Calu3 (cell line): ENCODE results near the gene COX10. TPM values are rescaled to one million over a fixed set of nuclear protein-coding genes. Genes with fewer than 3 reads are reported as not detected.
A peak's percentile ranks its signal among the peaks of the same experiment; 100 is the strongest.

Experiments
- BruUV-seq: library from RNA; stranded (reverse); fragments of 400-500 nt; replicated peaks from 2 replicates; lab custom pipeline; 2021; lab: Mats Ljungman, UMichigan
- CTCF ChIA-PET: fragments of 300-600 bp; sonication (Branson Sonifier 250); formaldehyde crosslinking; loops from one replicate; lab custom pipeline; 2022; ENCODE audit warnings: antibody characterized with exemption; lab: Charles Lee
- DNase-seq: peaks from one replicate; pipeline ENCODE4 v3.0.0; 2022
- H3K27ac Mint-ChIP-seq: one replicate; pipeline ENCODE4 v1.8.0; 2022; ENCODE audit warnings: mixed read lengths; ENCODE audit not compliant: unreplicated experiment
- H3K27me3 Mint-ChIP-seq: one replicate; pipeline ENCODE4 v1.8.0; 2022; ENCODE audit warnings: mixed read lengths; ENCODE audit not compliant: unreplicated experiment
- H3K36me3 Mint-ChIP-seq: one replicate; pipeline ENCODE4 v1.8.0; 2022; ENCODE audit warnings: mild to moderate bottlenecking, moderate library complexity, mixed read lengths; ENCODE audit not compliant: insufficient read depth, unreplicated experiment
- H3K4me1 Mint-ChIP-seq: one replicate; pipeline ENCODE4 v1.8.0; 2022; ENCODE audit warnings: mild to moderate bottlenecking, low read depth, mixed read lengths; ENCODE audit not compliant: unreplicated experiment
- H3K4me3 Mint-ChIP-seq: one replicate; pipeline ENCODE4 v1.8.0; 2022; ENCODE audit warnings: mild to moderate bottlenecking, low read depth, moderate library complexity, mixed read lengths; ENCODE audit not compliant: unreplicated experiment
- H3K9me3 Mint-ChIP-seq: one replicate; pipeline ENCODE4 v1.8.0; 2022; ENCODE audit warnings: low read depth, mixed read lengths; ENCODE audit not compliant: unreplicated experiment
- intact Hi-C: fragments of 100-400 bp; cut with micrococcal nuclease; formaldehyde crosslinking; loops from one replicate; pipeline ENCODE4 v1.10.0; 2022; ENCODE audit not compliant: unreplicated experiment
- total RNA-seq: library from RNA; stranded (reverse); gene quantifications from 2 replicates; pipeline ENCODE4 v1.2.3, GENCODE V29; 2022
- TF ChIP-seq, protein P1 (sequence below): fragments of 200-600 bp; IDR thresholded peaks from one replicate; pipeline ENCODE4 v1.8.0; 2022; ENCODE audit warnings: antibody characterized with exemption; ENCODE audit not compliant: unreplicated experiment

The COX10 gene
- total RNA-seq, 1 experiment from 2014 or later, result 17.2 TPM

DNA sequence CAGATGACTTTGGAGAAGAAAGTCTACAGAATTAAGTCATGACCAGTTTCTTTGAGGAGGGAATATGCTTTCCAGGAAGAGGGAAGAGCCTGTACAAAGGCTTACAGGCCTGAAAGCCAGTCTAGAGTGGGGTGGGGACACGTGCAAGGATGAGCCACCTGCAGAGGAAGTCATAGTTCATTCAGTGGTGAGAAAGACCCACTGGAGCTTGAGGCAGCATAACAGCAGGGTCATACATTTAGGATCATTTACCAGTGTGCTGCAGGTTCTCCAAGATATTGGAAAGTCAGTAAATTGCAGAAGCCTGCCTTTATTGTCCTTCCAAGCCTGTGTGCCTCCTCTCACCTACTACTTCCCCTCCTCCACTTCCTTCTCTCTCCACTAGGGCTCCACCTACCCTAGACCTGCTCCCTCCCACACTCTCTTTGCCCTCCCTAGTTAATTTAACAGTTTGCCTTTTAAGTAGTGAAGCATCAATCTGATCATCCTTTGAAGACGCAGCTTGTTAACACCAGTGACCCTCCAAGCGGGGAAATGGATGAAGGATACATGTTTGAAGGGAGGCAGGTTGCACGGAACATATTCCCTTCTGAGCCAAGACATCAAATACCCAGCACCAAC, 127.2 kb downstream of the COX10 start:
- BruUV-seq, result no TSS peak
- intact Hi-C loops, result no loop called here
- TF ChIP-seq, protein P1, sequence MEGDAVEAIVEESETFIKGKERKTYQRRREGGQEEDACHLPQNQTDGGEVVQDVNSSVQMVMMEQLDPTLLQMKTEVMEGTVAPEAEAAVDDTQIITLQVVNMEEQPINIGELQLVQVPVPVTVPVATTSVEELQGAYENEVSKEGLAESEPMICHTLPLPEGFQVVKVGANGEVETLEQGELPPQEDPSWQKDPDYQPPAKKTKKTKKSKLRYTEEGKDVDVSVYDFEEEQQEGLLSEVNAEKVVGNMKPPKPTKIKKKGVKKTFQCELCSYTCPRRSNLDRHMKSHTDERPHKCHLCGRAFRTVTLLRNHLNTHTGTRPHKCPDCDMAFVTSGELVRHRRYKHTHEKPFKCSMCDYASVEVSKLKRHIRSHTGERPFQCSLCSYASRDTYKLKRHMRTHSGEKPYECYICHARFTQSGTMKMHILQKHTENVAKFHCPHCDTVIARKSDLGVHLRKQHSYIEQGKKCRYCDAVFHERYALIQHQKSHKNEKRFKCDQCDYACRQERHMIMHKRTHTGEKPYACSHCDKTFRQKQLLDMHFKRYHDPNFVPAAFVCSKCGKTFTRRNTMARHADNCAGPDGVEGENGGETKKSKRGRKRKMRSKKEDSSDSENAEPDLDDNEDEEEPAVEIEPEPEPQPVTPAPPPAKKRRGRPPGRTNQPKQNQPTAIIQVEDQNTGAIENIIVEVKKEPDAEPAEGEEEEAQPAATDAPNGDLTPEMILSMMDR, result peak; percentile 31
- CTCF ChIA-PET, result no interaction called here
- peaks cover 5% of the 10 kb centered on the region for H3K36me3 Mint-ChIP-seq
- H3K27me3 Mint-ChIP-seq, result no peaks in the 10 kb centered on the region
- H3K4me1 Mint-ChIP-seq, result peaks cover 10% of the 10 kb centered on the region
- DNase-seq, result no peak
- H3K4me3 Mint-ChIP-seq, result no peak overlapping the region
- H3K27ac Mint-ChIP-seq, result peak overlapping the region; percentile 9
- H3K9me3 Mint-ChIP-seq, result no peaks in the 10 kb centered on the region

DNA sequence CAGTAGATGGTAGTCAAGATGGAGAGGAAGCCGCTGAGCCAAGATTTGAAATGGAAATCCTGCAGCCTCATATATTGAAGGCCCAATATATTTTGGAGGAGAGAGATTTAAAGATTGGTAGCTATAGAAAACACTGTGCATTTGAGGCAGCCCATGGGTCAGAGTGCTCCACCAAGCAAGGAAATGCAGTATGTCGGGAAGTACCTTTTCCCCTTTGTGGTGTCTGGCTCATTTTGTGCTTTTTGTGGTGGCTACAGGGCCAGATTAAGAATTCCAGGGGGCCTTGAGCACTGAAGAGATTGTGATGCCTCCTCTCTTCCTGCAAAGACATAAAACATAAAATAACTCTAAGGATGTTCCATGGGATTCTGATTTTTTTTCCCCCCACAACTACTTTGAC, 127.8 kb downstream of the COX10 start:
- H3K27me3 Mint-ChIP-seq, result no peaks in the 10 kb centered on the region
- H3K4me1 Mint-ChIP-seq, result peaks cover 16% of the 10 kb centered on the region
- CTCF ChIA-PET, result no interaction called here
- H3K9me3 Mint-ChIP-seq, result no peaks in the 10 kb centered on the region
- DNase-seq, result no peak
- intact Hi-C loops, result no loop called here
- no peak overlapping the region for H3K27ac Mint-ChIP-seq
- no TSS peak for BruUV-seq
- peaks cover 5% of the 10 kb centered on the region for H3K36me3 Mint-ChIP-seq
- TF ChIP-seq, protein P1, result no peak
- H3K4me3 Mint-ChIP-seq, result no peak overlapping the region

DNA sequence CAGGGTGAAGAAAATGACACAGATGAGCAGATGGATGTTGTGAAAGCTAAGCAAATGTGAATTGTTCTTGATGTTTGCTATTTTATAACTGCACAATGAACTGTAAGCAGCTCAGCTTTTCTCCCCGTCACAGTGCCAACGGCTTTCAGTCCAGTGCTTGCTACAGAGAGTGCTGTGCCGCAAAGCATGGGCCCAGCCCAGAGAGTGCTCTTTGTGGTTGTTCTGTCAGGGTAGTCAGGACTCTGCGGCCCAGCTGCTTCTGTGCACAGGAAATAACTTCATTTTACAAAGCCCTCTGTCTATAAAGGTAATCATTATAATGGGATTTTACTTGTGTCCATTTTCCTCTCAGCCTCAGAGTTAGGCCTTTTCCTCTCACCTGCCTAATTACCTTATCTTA, 128.3 kb downstream of the COX10 start:
- no peaks in the 10 kb centered on the region for H3K9me3 Mint-ChIP-seq
- TF ChIP-seq, protein P1, result no peak
- BruUV-seq, result no TSS peak
- H3K27me3 Mint-ChIP-seq, result no peaks in the 10 kb centered on the region
- intact Hi-C loops, result no loop called here
- no peak overlapping the region for H3K4me3 Mint-ChIP-seq
- H3K4me1 Mint-ChIP-seq, result peaks cover 17% of the 10 kb centered on the region
- H3K36me3 Mint-ChIP-seq, result peaks cover 7% of the 10 kb centered on the region
- CTCF ChIA-PET, result no interaction called here
- no peak overlapping the region for H3K27ac Mint-ChIP-seq
- DNase-seq, result no peak

DNA sequence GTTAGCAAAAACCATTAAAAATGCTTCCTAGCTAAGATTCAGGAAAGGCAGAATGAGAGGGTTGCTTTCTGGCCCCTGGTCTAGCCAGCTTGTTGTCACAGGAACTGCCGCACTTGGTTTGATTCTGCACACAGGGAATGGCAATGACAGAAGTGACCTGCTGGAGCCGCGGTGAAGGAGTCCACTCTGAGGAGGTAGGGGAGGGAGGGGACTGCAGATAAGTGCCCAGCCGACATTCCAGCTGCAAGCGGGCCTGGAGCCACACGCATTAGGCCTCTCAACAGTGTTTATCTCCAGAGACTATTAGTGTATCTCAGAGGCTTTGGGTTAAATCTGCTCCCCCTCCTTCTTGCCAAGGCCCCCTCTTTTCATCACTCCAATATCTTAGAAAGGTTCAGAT, 128.7 kb downstream of the COX10 start:
- intact Hi-C loops, result no loop called here
- CTCF ChIA-PET, result no interaction called here
- Mint-ChIP-seq H3K27me3 (no peaks in the 10 kb centered on the region), H3K27ac (no peak overlapping the region), H3K4me3 (no peak overlapping the region), H3K36me3 (peaks cover 10% of the 10 kb centered on the region), H3K9me3 (no peaks in the 10 kb centered on the region), H3K4me1 (peaks cover 17% of the 10 kb centered on the region)
- TF ChIP-seq, protein P1, result no peak
- BruUV-seq, result no TSS peak
- DNase-seq, result no peak
